GM18520 (cell line): ENCODE measurements around the gene PLXNB1.
"Not testable (repeated sequence)": the region's sequence is repeated elsewhere in the genome, so short reads cannot be mapped to it uniquely, and the experiment has no call there.

Experiments used
- ATAC-seq: cut with Tn5 transposase; IDR thresholded peaks from one replicate; pipeline ENCODE4 v1.9.1; 2021; ENCODE audit not compliant: unreplicated experiment

Gene PLXNB1

DNA sequence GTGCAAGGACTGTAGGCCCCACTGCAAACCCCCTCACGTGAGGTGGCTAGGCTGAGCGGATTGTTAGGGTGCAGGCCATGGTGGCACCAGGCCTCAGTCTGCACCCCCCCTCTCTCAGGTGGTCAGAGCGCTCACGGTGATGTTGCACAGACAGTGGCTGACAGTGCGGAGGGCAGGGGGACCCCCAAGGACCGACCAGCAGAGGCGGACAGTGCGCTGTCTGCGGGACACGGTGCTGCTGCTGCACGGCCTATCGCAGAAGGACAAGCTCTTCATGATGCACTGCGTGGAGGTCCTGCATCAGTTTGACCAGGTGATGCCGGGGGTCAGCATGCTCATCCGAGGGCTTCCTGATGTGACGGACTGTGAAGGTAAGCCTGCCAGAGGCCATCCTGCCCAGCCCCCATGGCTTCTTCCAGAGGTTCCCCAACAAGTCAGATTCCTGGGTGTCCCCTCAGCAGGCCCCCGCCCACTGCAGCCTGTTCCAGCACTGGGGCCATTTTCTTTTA is 34.9 kb upstream of the PLXNB1 start:
- no peak for ATAC-seq

- ATAC-seq = no peak
Observed at GRCh38 chr3:48463703-48464102, 33.8 kb upstream of the PLXNB1 start.

GRCh38 chr3:48461767-48462166 is 31.9 kb upstream of the PLXNB1 start:
- not testable (repeated sequence) for ATAC-seq

GRCh38 chr3:48460517-48460902 is 30.6 kb upstream of the PLXNB1 start:
- ATAC-seq = no peak

DNA sequence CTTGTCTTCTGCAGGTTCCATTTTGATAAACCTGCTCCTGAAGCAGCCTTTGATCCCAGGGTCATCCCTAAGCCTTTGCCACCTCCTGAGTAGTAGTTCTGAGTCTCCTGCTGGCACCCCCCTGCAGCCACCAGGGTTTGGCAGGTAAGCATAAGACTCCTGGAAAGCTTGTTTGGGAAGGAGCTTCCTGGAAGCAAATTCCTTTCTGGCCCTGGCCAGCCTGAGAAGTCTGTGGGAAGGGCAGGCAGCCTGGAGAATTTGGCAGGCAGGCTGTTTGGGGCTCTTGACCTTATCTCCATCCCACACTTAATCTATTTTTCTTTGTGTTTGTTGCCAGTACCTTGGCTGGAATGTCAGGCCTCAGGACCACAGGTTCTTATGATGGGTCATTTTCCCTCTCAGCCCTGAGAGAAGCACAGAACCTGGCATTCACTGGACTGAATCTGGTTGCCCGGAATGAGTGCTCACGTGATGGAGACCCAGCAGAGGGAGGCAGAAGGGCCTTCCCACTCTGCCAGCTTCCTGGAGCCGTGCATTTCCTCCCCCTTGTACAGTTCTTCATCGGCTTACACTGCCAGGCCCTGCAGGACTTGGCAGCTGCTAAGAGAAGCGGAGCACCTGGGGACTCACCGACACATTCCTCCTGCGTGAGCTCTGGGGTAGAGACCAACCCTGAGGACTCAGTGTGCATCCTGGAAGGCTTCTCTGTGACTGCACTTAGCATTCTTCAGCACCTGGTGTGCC is 30.1 kb upstream of the PLXNB1 start:
- ATAC-seq = no peak

- no peak for ATAC-seq
Observed at GRCh38 chr3:48459331-48459730, 29.4 kb upstream of the PLXNB1 start.

GRCh38 chr3:48456456-48456855 is 26.6 kb upstream of the PLXNB1 start:
- ATAC-seq = no peak

DNA sequence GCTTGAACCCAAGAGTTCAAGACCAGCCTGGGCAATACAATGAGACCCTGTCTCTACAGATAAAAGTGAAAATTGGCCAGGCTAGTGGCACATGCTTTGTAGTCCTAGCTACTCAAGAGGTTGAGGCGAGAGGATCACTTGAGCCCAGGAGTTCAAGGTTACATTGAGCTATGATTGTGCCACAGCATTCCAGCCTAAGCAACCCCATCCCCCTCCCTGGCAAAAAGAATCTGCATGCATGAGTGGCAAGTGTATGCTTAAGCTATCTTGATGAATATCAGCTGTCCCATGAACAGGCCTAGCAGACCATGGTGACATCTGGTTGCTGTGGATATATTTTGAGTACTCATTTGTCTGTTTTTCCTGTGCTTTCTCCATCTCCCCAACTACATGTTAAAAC is 21.4 kb upstream of the PLXNB1 start:
- ATAC-seq = no peak

- ATAC-seq = peak; percentile 82
Observed at GRCh38 chr3:48446425-48447193, 16.7 kb upstream of the PLXNB1 start, which contains the start of gene ATRIP. Gene ATRIP (plus strand): TSS chr3:48446737. CDS start chr3:48446846, 109 bp downstream.

GRCh38 chr3:48446043-48446424 is 16.1 kb upstream of the PLXNB1 start:
- ATAC-seq = no peak

- no peak for ATAC-seq
Observed at GRCh38 chr3:48445277-48445882, 15.5 kb upstream of the PLXNB1 start.

DNA sequence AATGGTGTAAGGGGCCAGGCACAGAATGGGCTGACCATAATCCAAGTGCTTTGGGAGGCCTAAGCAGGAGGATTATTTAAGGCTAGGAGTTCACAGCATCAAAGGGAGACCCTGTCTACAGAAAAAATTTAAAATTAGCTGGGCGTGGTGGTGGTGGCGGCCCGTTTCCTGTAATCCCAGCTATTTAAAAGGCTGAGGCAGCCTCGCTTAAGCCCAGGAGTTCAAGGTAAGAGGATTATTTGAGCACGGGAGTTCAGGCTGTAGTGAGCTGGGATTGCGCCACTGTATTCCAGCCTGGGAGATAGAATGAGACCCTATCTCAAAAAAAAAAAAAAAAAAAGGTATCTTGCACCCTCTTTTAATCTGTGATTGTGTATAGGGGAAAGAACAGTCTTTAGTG is 12.1 kb upstream of the PLXNB1 start:
- no peak for ATAC-seq

GRCh38 chr3:48440590-48440958 is 10.7 kb upstream of the PLXNB1 start:
- ATAC-seq = no peak

DNA sequence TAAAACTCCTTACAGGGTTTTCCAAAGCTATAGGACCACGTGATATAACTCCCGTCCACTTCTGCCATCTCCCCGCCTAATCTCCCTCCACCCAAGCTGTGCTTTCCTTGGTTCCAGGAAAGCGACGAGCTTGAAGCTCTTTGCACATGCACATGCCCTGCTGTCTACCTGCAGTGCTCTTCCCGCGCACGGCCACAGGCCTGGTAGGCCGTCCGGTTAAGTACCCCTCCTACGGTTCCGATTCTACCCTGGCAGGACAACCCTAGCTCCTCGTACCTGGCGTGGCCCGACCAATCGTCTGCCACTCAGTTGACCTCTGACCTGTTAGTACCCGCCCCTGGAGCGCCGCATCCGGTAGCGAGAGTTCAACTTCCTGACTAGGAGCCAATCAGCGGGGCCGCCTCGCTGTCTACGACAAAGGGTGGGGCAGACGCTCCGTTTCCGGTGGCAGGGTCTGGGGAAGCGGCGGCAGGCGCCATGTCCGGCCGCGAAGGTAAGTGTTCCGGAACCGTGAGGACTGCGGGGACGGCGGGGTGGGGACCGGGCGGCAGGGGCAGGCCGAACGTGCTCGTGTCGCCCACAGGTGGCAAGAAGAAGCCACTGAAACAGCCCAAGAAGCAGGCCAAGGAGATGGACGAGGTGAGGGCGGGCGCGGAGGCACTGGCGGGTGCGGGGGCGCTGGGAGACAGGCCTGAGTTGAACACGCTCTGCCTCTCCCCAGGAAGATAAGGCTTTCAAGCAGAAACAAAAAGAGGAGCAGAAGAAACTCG is 10.1 kb upstream of the PLXNB1 start, which contains the start of the genes CCDC51 and TMA7:
CCDC51 (minus strand) TSS at position 300 of the 770 bp plus-strand sequence. CDS start 4,991 bp downstream, outside the sequence.
TMA7 (plus strand) TSS at position 438 of the 770 bp plus-strand sequence; CDS start at position 478, 40 bp downstream.
- ATAC-seq = peak; percentile 91

DNA sequence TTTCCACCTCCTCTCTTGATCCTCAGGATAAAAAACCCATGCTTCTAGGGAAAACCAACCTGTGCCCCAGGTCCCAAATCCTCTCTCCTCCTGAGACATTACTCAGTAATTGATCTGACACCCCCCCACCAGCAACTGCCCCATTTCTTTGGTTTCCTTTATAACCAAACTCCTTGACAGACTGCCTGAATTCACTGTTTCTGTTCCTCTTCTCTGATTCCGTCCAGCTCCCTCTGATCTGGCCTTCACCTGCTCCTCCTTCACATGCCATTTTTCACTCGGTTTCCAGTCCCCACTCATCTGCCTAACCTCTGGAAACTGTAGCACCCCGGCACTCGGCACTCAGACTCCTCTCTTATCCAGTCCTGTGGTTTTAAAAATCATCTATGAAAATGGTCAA is 7.9 kb upstream of the PLXNB1 start:
- no peak for ATAC-seq

DNA sequence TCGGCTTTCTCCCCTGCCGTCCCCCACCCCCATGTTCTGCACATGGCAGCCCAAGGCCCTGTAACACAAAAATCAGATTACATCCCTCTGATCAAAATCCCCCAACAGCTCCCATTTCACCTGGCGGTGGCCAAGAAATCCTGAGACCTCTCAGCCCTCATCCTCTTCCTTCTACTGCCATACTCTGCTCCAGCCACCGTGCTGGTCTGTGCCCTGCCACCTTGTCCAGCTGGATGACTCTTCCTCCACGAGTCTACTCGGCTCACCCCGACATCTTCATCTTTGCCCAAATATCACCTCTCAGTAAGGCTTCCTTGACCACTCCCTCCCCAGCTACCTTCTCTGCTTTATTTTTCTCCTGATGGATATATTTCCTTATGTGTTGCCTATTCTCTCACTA is 7.0 kb upstream of the PLXNB1 start:
- ATAC-seq = no peak

GRCh38 chr3:48436477-48436787 is 6.5 kb upstream of the PLXNB1 start:
- ATAC-seq = no peak

DNA sequence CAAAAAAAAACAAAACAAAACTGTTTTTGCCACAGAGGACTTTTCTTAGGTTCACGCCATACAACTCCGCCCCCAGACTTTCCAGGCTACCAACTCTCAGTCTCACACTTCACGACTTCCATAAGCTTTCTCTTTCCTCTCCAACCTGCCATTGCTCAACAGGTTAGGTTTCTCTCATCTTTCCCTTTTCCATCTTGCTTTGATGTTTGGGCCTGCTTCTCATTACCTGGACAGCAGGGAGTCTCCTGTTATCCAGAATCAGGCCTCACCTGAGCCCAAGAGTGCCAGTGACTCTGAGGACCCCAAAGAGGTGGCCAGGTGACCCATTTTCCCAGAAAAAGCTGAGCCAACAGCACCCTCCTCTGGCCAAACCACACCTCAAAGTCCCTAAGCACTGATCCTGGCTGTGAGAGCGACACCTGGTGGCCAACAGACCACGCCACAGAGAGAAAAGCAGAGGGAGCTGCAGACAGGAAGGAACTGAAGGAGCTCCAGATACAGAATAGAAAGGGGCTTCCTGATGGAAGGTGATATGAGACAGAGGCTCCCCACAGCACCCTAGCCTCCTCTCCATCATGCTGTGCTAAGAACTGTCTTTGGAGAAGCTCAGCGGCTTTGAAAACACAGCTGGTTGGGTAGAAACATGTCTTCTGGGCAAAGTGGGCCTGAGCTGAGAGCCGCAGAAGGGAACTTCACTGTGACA is 6.0 kb upstream of the PLXNB1 start:
- no peak for ATAC-seq

GRCh38 chr3:48435223-48435595 is 5.3 kb upstream of the PLXNB1 start:
- ATAC-seq = no peak

DNA sequence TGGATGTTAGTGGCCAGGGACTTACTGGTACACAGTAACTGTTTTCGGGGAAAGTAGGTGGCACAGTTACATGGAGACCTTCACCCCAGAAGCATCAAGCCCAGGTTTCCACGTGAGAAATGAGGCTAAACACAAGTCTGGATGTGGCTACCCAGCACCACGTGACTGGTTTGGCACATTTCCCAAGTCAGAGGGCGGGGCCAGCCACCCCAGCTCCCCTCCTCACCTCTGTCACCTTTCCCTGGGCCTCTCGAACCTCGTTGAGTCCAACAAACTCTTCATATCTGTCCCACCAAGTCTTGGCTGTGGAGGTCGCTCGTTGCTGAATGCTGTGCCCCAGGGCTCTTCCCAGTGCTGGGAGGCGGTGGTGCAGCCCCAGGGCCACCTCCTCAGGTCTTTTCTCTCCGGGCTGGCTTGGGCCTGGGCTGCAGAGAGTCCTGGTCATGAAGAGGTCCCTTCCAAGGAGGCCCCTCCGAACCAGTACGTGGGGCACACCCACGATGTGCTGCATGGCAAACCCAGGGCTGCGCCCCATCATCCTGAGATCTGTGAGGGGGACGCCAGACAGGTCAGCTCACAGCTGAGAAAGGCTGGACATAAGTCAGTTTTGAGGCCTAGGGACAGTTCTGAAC is 4.8 kb upstream of the PLXNB1 start:
- ATAC-seq = no peak
